H1 (cell line): ENCODE measurements around the gene SRP14. TPM values are rescaled to one million over a fixed set of nuclear protein-coding genes. Genes with fewer than 3 reads are reported as not detected.

Experiments used
- BACH1 ChIP-seq: IDR thresholded peaks from 2 replicates; pipeline ENCODE4 v1.6.1; 2012; ENCODE audit warnings: low read length, improper control_type of control experiment
- CHD1 ChIP-seq: IDR thresholded peaks from 2 replicates; pipeline ENCODE4 v1.6.1; 2012; ENCODE audit warnings: low read depth, low read length, improper control_type of control experiment
- CTBP2 ChIP-seq: IDR thresholded peaks from 2 replicates; pipeline ENCODE4 v1.7.0; 2011; ENCODE audit warnings: borderline replicate concordance, mild to moderate bottlenecking, moderate library complexity, mixed read lengths, low read length; ENCODE audit not compliant: insufficient read depth, insufficient read length
- HDAC6 ChIP-seq: IDR thresholded peaks from one replicate; pipeline ENCODE4 v1.7.1; 2012; ENCODE audit warnings: low read depth, mild to moderate bottlenecking, inconsistent platforms, low read length, moderate library complexity
- JUND ChIP-seq: IDR thresholded peaks from 2 replicates; pipeline ENCODE4 v1.6.1; 2011; ENCODE audit warnings: mild to moderate bottlenecking, improper control_type of control experiment, low read length
- KDM5A ChIP-seq: fragments of 200-600 bp; IDR thresholded peaks from 2 replicates; pipeline ENCODE4 v1.7.1; 2012; ENCODE audit warnings: mild to moderate bottlenecking, low read length, inconsistent platforms, mixed read lengths
- ZNF274 ChIP-seq: IDR thresholded peaks from 2 replicates; pipeline ENCODE4 v1.7.0; 2012; ENCODE audit warnings: low read length, borderline replicate concordance; ENCODE audit errors: extremely low read depth
- polyA plus RNA-seq, 7 experiments: library from polyadenylated mRNA; depleted of rRNA in 3 of 7; stranded (reverse) in 5 of 7; unstranded in 2 of 7; fragments of >200 nt in 5 of 7; fragments of 200-250 nt in 2 of 7; gene quantifications; 1 replicate in 5 of 7; 2 replicates in 1 of 7; 4 replicates in 1 of 7; pipeline versions ENCODE4 v1.2.1 to v1.2.3, GENCODE V29; 2011 to 2013; ENCODE audit warnings: missing spikeins in 2 of 7, mixed read lengths in 2 of 7
- total RNA-seq: library from RNA; stranded (reverse); fragmentation: NEBNext Ultra II Directional; extraction: Animal tissue kit (Norgen Biotek cat#: 25700); gene quantifications from 2 replicates; pipeline ENCODE4 v1.2.1, GENCODE V29; 2021

The SRP14 gene
- total and polyA plus RNA-seq, 2 of the 8 experiments (the other 6 are each of a cell fraction or from before 2014, with no cell fraction given), result 186 to 223 TPM

- TF ChIP-seq JUND (no peak), BACH1 (no peak), ZNF274 (no peak), KDM5A (no peak), HDAC6 (no peak), CHD1 (no peak), CTBP2 (no peak)
Measured at GRCh38 chr15:40008061-40008765, 30.8 kb downstream of the SRP14 start (continued).
